ENCODE measurements around the gene GALK2.

The GALK2 gene

DNA sequence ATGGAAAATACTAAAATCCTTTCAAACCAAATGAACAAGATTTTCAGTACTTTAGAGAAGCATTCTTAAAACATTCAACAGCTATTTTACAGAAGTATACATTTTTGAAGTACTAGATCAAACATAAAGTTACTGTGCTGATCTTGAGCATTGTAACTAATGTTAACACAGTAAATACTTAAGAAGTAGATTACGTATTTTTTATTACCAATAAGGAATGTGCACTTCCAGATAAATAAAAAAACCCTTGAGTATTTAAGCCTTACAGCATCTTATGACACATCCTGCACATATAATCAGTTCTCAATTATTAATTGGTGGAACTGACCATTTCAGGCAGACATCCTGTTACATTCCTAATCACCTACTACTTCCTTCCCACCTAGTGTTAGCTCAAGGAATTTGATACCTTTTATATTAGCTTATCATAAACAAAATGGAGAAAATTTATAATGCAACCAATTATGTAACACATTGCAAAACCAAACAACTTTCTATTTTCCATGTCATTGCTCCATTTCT is 47.4 kb upstream of the GALK2 start:
- no peak for TF ChIP-seq EZH2phosphoT487 (conservative IDR thresholded peaks at IDR 0.05; ENCODE audit: low read length)
- no peak for TF ChIP-seq CTCF (IDR thresholded peaks at IDR 0.05; ENCODE audit: insufficient read depth, low read length, poor library complexity, severe bottlenecking)
- peaks cover 19% of the 10 kb centered on the region; the same call in 1 of the 2 replicates for H3K36me3 ChIP-seq (ENCODE audit: low read length)
- no peaks in the 10 kb centered on the region for H3K79me2 ChIP-seq (ENCODE audit: insufficient read depth, low read length)
- no peak overlapping the region for H3K4me3 ChIP-seq (ENCODE audit: insufficient read depth, low read length, poor library complexity, severe bottlenecking)
- H3K4me2 ChIP-seq (ENCODE audit: low read depth, low read length, poor library complexity, severe bottlenecking) = no peak overlapping the region
- H3F3A ChIP-seq (ENCODE audit: insufficient read depth) = peaks cover 11% of the 10 kb centered on the region; the same call in 1 of the 2 replicates
- H2AFZ ChIP-seq (ENCODE audit: low read depth, low read length, severe bottlenecking) = no peak overlapping the region
- H3K9ac ChIP-seq (ENCODE audit: low read length) = no peak overlapping the region
- H4K20me1 ChIP-seq (ENCODE audit: low read depth, low read length) = peaks cover 3% of the 10 kb centered on the region; the same call in 1 of the 2 replicates
- H3K27me3 ChIP-seq (ENCODE audit: low read length) = no peaks in the 10 kb centered on the region
- H3K9me2 ChIP-seq (replicated peaks; ENCODE audit: insufficient read depth, low read length) = no peaks in the 10 kb centered on the region
- no peaks in the 10 kb centered on the region for H3K9me3 ChIP-seq (ENCODE audit: insufficient read depth, low read length)
- H3K27ac ChIP-seq (ENCODE audit: low read depth, low read length) = no peak overlapping the region

DNA sequence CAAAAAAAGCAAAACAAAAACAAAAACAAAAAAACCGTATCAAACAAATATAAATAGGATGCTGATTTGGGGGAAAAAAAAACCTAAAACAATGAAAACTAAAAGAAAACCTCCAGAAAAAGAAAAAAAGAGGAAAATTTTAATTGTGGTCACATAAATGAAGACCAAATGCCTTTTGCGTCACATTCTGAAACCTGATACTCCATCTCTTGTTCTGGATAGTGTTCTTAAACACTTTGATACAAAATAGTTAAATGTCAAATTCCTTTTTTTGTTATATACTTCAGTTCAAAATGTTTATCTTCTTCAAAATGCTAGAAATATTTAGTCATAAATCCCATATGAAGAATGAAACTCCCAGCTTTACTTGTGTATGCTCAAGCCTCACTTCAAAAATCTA is 45.7 kb upstream of the GALK2 start:
- Histone ChIP-seq H3K27me3 (ENCODE audit: low read length) (no peaks in the 10 kb centered on the region), H3K36me3 (ENCODE audit: low read length) (peaks cover 32% of the 10 kb centered on the region; the same call in 1 of the 2 replicates), H3F3A (ENCODE audit: insufficient read depth) (peaks cover 11% of the 10 kb centered on the region; the same call in 1 of the 2 replicates), H3K9me3 (ENCODE audit: insufficient read depth, low read length) (no peaks in the 10 kb centered on the region), H4K20me1 (ENCODE audit: low read depth, low read length) (peaks cover 3% of the 10 kb centered on the region; the same call in 1 of the 2 replicates), H3K27ac (ENCODE audit: low read depth, low read length) (no peak overlapping the region), H3K9ac (ENCODE audit: low read length) (no peak overlapping the region), H3K4me3 (ENCODE audit: insufficient read depth, low read length, poor library complexity, severe bottlenecking) (no peak overlapping the region), H2AFZ (ENCODE audit: low read depth, low read length, severe bottlenecking) (no peak overlapping the region), H3K79me2 (ENCODE audit: insufficient read depth, low read length) (no peaks in the 10 kb centered on the region), H3K9me2 (replicated peaks; ENCODE audit: insufficient read depth, low read length) (no peaks in the 10 kb centered on the region), H3K4me2 (ENCODE audit: low read depth, low read length, poor library complexity, severe bottlenecking) (no peak overlapping the region)
- TF ChIP-seq CTCF (IDR thresholded peaks at IDR 0.05; ENCODE audit: insufficient read depth, low read length, poor library complexity, severe bottlenecking) (no peak), EZH2phosphoT487 (conservative IDR thresholded peaks at IDR 0.05; ENCODE audit: low read length) (no peak)

DNA sequence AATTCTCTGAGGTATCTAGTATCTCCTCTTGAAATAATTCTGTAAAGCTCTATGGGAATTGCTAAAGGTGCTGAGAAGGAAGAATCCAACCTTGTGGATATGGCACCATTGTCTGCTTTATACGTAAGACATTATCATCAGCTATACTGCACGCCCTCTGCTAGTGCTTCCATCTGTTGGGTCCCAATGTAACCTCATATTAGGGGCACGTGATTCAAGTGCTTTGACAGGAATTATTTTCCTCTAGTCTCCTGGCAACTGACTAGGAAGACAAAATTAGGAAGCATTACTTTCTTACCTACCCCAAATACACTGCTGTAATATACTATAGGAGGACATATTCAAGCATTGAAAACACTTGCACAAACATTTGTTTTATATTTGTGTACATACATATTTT is 38.6 kb upstream of the GALK2 start:
- H4K20me1 ChIP-seq (ENCODE audit: low read depth, low read length) = peaks cover 3% of the 10 kb centered on the region; the same call in 1 of the 2 replicates
- H3K4me3 ChIP-seq (ENCODE audit: insufficient read depth, low read length, poor library complexity, severe bottlenecking) = no peak overlapping the region
- 0 out of 2 replicates have a peak, but pooled peaks cover 9% of the 10 kb centered on the region for H3F3A ChIP-seq (ENCODE audit: insufficient read depth)
- no peaks in the 10 kb centered on the region for H3K79me2 ChIP-seq (ENCODE audit: insufficient read depth, low read length)
- peaks cover 83% of the 10 kb centered on the region for H3K36me3 ChIP-seq (ENCODE audit: low read length)
- no peak overlapping the region for H3K27ac ChIP-seq (ENCODE audit: low read depth, low read length)
- H3K27me3 ChIP-seq (ENCODE audit: low read length) = no peaks in the 10 kb centered on the region
- no peak overlapping the region for H3K9ac ChIP-seq (ENCODE audit: low read length)
- TF ChIP-seq CTCF (IDR thresholded peaks at IDR 0.05; ENCODE audit: insufficient read depth, low read length, poor library complexity, severe bottlenecking) (no peak), EZH2phosphoT487 (conservative IDR thresholded peaks at IDR 0.05; ENCODE audit: low read length) (no peak)
- no peak overlapping the region for H2AFZ ChIP-seq (ENCODE audit: low read depth, low read length, severe bottlenecking)
- H3K9me2 ChIP-seq (replicated peaks; ENCODE audit: insufficient read depth, low read length) = no peaks in the 10 kb centered on the region
- no peaks in the 10 kb centered on the region for H3K9me3 ChIP-seq (ENCODE audit: insufficient read depth, low read length)
- no peak overlapping the region for H3K4me2 ChIP-seq (ENCODE audit: low read depth, low read length, poor library complexity, severe bottlenecking)
